GM21515 (cell line): Measurements from ENCODE around the gene VPS26B.

Source experiments
- ATAC-seq: cut with Tn5 transposase; IDR thresholded peaks from one replicate; pipeline ENCODE4 v1.9.1; 2021; ENCODE audit not compliant: unreplicated experiment

VPS26B gene

GRCh38 chr11:134257101-134257500 is 32.6 kb downstream of the VPS26B start:
- ATAC-seq, result no peak

- ATAC-seq, result no peak
Measured at GRCh38 chr11:134258577-134258976, 34.1 kb downstream of the VPS26B start.

- ATAC-seq, result no peak
Measured at GRCh38 chr11:134260503-134260902, 36.0 kb downstream of the VPS26B start.

- ATAC-seq, result no peak
Measured at GRCh38 chr11:134260983-134261382, 36.5 kb downstream of the VPS26B start.

GRCh38 chr11:134261626-134262488 is 37.4 kb downstream of the VPS26B start:
- no peak for ATAC-seq

GRCh38 chr11:134264966-134265764 is 40.7 kb downstream of the VPS26B start:
- no peak for ATAC-seq

- ATAC-seq, result no peak
Measured at GRCh38 chr11:134266440-134266839, 42.0 kb downstream of the VPS26B start.

GRCh38 chr11:134266841-134267251 is 42.4 kb downstream of the VPS26B start:
- ATAC-seq, result no peak

GRCh38 chr11:134267461-134267860 is 43.0 kb downstream of the VPS26B start:
- ATAC-seq, result no peak

GRCh38 chr11:134267966-134268365 is 43.5 kb downstream of the VPS26B start:
- no peak for ATAC-seq

- no peak for ATAC-seq
Measured at GRCh38 chr11:134270250-134270714, 45.8 kb downstream of the VPS26B start.

- ATAC-seq, result no peak
Measured at GRCh38 chr11:134271978-134272377, 47.5 kb downstream of the VPS26B start.

- no peak for ATAC-seq
Measured at GRCh38 chr11:134272381-134273316, 48.2 kb downstream of the VPS26B start.

- ATAC-seq, result no peak
Measured at GRCh38 chr11:134273317-134273712, 48.8 kb downstream of the VPS26B start.

GRCh38 chr11:134275188-134275533 is 50.7 kb downstream of the VPS26B start:
- ATAC-seq, result no peak

GRCh38 chr11:134275534-134276395 is 51.3 kb downstream of the VPS26B start, which contains the start of gene GLB1L3:
GLB1L3 (plus strand) TSS chr11:134276379; CDS start chr11:134276741, 362 bp downstream.
- peak; percentile 79 for ATAC-seq

GRCh38 chr11:134276396-134277182 is 52.1 kb downstream of the VPS26B start:
- ATAC-seq, result no peak

- ATAC-seq, result no peak
Measured at GRCh38 chr11:134277183-134278001, 52.9 kb downstream of the VPS26B start.
